SIG-M5 treated with dmso at 0.1 percent for 504 hours (cell line): ENCODE measurements around the gene CNDP1.
A peak's percentile ranks its signal among the peaks of the same experiment; 100 is the strongest.

ENCODE experiments used
- DNase-seq: peaks from one replicate; lab custom pipeline; 2025; ENCODE audit not compliant: unreplicated experiment; lab: John Stamatoyannopoulos, UW

CNDP1 gene

DNA sequence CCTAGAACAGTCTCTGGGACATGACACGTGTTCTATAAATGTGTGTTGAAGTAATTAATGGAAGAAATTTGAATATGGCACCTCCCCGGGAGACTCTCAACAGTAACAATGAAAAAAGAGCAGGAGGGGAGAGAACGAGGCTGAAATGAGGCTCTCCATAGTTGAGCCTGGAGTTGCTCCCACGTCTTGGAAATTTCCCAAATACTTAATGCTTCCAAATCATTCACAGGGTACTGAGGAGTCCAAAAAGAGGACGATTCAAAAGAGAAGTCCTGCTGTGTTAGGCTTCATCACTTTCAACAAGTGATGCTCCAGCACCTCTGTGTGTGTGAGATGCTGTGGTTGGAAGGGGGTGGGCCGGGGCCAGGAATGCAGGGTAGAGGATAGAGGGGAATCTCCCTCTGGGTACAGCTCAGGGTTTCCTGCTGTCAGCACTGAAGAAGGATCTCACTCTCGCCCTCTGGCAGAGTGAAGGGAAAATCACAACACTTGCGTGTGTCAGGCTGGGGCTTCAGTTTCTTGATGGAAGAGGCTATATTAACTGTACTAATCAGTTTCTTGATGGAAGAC is 45.3 kb downstream of the CNDP1 start:
- DNase-seq = no peak

DNA sequence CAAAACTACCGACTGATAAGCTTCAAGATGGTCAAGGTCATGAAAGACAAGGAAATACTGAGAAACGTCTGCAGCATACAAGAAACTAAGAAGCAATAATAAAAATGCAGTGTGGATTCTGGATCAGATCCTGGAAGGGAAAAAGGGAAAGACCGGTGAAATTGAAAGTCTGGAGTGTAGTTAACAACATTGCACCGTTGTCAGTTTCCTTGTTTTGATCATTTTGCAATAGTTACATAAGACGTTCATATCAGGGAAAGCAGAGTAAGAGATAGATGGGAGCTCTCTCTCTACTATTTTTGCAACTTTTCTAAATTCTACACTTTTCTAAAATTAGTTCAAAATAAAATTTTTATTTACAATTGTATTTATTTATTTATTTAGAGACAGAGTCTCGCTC is 48.3 kb downstream of the CNDP1 start:
- DNase-seq = peak; percentile 33

DNA sequence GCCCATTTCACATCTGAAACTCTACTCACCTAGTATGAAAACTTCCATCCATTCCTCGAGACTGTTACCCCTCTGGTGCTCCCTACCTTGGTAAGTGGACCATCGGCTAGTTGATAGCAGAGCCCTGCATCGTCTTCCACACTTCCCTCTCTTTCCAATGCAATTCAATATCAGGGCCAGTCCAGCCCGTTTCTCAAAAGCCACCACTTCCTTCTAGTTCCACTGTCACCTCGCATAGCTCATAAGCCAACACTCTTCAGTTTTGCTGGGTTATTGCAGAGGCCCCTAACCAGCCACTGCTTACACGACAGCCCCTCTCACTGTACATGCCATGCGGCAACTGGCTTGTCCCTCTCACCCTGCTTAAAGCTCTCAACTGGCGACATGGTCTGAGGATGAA is 53.1 kb downstream of the CNDP1 start:
- no peak for DNase-seq

DNA sequence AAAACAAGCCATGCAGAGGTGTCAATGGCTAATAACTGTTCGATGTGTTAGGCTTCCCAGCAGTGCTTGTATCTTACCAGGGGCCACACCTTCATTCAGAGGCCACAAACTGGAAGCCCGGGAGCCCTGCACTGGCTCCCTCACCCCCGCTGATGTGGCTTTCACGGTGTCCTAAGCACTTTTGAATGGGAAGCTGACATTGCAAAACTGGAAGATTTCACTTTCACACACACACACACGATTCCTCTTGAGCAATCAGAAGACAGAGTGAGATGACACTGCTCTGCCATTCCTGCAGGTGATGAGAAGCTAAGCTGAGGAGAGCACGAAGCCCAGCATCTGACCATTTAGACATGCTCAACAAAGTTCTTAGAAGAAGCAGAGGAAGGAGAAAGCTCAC is 54.7 kb downstream of the CNDP1 start:
- peak; percentile 80 for DNase-seq

DNA sequence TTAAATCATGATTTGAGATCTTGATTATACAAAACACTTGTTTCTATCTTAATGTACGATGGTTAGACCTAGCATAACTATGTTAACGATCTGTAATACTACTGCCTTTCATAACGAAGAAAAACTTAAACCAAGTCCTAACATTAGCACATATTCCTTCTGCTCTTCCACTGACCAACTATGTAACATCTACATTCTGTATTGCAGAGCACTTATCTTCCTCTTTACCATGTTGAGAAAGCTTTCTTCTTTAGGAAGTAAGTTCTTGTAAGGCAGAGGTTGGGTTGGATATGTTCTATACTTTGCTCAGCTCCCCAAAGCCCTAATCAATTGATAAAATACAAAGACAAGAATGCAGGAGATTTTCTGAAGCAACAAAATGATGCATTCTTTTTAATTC is 55.5 kb downstream of the CNDP1 start:
- peak; percentile 74 for DNase-seq

DNA sequence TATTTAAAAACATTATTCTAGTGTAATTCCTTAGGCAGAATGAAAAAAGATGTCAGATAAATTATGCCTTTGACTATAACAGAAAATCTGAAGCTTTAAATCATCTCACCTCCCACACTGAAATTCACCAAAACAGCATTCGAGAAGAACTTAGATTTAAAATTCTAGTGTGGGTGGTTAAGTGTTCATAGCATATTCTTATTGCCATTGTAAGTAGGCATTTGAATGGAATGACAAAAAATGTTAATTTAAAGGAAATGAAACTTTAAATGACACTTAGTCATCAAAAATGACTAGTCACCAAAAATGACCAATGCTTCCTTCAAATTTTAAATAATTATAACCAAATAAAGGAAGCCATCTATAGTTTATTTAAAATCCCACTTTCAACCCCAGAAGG is 56.4 kb downstream of the CNDP1 start:
- no peak for DNase-seq

DNA sequence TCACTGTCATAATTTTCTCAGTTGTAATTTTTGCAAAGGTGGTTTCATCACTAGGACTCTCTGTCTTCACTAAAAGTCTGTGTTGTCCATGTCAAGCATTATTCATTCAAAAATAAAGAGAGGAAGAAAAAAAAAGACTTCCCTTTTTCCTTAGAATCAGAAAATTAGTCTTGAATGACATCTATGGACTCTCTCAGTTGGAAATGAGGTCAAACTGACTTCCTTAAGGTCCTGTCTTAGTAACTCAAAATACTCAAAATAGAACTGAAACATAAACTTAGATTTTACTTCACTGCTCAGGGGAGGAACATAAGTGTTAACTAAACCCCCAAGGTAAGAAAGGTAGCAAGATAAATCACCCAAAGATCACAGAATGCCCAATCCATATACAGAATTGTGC is 61.1 kb downstream of the CNDP1 start:
- DNase-seq = peak; percentile 45

DNA sequence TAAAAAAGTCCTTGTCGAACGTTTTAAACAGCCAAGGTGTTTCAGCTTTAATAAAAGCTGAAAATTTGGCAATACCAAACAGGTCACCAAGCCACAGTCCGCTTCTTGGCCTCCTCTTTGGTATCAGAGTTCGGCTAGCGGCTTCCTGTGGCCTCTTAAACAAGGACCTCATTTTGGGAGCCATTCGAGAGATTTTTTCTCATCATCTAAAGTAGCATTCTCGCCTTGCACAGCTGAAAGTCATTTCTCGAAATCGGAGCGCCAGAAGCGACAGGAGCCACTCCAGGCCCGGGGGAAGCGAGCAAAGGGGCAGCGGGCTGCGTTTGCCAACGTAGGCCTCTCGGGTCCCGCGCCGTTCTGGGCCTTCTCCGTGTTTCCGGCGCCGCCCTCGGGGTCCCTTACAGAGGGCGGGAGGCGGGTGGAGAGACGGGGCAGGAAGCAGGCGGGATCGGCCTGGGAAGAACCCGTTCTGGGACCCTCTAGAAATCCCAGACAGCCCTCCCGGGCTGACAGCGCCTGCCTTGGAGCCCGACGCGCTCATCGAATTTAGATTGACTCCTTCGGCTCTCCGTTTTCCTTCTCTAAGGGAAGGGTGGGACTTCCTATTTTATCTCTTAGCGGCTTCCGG is 62.8 kb downstream of the CNDP1 start:
- DNase-seq = peak; percentile 75

DNA sequence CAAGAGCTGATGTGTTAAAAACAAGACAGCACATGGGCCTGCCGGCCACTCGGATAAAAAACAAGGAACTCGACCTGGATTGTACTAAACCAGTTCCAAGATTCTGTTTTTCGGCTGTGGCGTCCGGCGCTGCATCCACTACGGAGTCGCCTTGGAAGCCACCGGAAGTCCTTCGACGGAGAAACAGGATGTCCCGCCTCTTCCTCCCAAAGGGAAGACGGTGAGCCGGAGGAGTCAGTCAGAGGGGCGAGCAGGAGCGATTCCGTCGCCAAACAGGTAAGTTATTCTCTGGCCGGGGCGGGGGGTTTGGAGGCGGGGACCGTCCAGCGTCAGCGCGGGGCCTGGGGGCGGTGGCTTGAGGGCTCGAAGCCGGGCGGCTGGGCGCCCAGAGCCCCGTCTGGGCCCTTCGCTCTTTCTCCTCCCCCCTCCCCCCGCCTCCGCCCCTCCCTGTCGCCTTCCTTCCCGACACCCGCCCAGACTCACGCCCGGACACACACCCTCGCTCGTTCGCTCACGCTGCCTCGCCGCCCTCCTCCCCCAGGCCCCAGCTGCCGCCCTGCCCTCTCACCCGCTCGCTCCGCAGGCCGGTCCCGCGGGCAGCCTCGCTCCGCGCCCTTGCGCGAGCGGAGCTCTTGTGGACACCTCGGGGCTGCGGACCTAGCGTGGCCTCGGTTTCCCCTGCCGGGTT is 63.5 kb downstream of the CNDP1 start, which contains the start of gene ZNF407:
ZNF407 (plus strand) TSS at position 209 of the 688 bp plus-strand sequence. CDS start 33,150 bp downstream, outside the sequence.
- peak; percentile 85 for DNase-seq

DNA sequence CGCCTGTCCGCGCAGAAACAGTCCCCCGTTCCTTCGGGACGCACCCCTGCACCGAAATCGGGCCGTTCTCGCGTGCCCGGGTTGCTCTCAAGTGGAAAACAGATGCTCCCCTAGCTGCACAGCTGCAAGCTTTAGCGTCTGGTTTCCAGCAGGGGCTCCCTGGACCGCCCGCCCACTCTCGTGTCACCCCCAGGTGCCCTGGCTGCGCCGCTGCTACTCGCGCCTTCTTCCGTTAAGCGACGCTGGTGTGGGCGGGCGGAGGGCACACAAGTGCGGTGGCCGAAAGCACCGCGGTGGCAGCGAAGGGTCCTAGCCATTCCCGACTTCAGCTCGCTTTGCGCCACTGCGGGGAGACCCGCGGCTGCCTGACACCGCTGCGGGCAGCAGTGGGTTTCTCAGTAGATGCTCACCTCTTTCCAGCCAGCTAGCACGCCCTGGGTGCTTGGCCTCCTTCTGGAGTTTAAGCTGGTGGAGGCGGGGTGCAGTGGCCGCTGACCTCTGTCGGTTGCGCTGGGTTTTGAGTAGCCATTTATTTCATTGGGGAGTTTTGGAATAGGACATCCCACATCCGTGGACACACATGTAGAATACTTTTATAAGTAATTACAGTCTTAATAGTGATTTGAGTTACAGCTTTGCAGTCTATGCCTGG is 64.2 kb downstream of the CNDP1 start:
- DNase-seq = peak; percentile 29

DNA sequence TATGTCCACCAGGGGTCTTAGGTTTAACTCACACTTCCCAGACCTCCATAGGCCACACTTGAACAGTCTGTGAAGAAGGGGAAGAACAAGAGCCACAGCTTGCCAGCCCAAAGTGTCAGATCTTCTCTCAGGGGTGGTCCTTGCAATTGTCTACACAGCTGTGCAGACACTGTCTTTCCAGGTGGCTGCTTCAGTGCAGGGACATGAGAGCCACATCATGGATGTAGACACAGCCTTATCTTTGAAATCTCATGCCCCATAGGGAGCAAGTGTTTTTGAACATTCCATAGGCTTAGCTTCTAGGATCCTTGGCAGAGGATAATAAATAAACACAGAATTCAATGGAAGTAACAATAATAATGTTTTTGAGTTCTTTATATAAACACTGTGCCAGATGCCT is 70.1 kb downstream of the CNDP1 start:
- DNase-seq = no peak

DNA sequence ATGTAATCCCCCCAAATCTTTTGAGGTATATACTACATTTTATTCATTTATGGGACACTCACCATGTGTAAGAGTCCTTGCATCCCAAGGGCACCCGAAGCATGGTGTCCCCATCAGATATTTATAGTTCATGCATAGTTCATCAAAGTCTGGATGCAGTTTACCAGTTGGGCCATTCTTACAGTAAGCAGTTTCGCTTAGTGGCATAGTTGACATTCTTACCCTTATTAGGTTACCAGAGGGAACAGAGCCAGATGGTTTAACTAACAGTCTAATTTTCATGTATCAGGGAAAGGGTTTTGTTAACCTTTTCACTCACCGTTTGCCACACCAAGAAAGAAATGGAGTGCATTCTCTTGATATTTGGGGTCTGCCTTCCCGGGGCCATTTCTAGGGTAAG is 70.5 kb downstream of the CNDP1 start:
- DNase-seq = no peak

DNA sequence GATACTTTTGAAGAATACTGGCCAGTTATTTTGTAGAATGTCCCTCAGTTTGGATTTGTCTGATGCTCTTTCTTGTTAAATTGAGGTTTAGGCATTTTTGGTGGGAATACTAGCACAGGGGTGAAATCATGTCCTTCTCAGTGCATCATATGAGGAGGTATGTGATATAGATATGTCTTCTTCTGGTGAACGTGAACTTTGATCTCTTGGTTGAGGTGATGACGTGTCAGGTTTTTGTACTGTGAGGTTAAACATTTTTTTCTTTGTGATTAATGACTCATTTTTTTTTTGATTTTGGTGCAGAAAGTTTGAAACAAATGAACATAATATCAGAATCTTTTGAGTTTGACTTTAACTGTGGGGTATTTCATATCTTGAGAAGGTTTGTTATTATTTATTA is 74.4 kb downstream of the CNDP1 start:
- DNase-seq = no peak

DNA sequence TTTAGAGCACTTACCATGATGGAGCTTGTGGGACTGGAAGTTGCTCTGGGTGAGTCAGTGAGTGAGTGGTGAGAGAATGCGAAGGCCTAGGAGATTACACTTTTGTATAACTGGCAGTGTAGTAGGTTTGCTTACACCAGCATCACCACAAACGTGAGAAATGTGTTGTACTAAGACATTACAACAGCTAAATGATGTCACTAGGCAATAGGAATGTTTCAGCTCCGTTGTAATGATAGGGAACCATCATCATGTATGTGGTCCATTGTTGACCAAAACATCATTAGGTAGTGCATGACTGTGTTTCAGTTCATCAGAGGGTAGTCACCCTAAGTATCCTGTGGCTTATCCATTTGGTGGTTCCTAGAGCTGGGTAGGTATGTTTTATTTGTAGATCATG is 75.2 kb downstream of the CNDP1 start:
- no peak for DNase-seq

DNA sequence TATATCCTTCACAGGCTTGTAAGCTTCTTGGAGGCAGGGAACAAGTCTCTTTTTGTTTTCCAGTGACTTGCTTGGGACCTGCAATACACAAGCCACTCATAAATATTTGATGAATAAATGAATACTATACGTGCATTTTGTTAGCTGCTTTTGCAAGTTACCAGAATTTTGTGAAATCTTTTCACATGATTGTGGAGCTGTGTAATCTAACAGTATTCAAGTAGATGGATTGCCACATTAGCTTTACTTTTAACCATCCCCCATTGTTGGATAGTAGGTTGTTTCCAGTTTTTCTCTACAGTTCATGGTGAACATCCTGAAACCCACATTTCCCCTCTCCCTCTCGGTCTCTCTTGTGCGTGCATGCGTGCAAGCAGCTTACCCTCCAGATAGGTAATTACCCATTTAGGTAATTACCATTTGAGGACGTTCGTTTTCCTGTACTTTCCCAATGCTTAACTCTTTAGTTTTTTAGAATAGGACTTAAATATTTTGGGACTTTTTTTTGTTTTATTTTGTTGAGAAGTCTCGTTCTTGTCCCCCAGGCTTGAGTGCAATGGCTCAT is 75.8 kb downstream of the CNDP1 start:
- DNase-seq = no peak

DNA sequence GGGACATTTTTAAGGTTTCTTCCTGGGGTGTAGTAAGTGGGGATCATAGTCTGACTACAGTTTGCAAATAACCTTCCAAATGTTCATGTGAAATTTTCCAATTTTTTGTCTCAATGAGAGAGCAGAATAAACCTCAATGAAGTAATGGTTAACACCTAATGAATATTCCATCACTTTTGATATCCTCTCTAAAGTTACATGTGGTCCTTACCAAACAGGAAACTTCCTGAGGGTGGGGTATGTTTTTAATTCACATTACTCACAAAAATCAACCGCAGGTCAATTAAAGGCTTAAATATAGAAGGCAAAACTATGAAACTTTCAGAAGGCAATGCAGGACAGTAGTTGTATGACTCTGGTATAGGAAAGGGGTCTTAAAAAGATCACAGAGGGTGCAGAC is 76.6 kb downstream of the CNDP1 start:
- no peak for DNase-seq

DNA sequence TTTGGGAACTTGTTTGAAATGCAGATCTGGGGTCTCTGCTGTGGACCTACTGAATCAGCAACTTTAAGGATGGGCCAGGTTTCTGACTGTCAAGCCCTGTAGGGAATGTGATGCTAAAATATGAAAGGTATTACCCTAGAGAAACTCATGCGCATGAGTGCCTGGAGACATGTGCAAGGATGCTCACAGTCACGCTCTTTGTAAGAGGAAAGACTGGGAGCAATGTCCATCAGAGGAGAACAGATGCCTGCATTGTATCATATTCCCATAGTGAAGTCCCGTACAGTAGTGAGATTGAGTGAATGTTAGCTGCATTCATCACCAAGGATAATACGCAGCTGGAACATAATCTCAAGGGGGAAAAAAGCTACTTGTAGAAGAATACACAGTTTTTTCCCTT is 77.5 kb downstream of the CNDP1 start:
- no peak for DNase-seq

DNA sequence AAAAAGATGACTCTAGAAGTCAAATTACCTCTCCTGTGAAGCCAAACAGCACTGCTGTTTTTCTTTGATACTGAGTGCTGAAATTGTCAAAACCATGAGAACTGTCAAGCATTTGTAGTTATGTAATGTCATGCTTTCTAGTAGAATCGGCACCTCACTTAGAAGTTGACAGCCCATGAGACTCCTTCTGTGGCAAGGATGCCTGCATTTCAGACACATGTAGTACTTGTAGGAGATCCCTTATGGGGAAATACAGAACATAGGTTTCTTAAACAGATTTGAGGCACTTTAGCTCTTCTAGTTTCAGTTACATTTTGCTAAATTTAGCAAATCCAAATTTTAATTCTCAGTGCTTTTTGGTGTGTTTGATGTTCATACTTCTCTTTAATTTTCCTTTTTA is 79.1 kb downstream of the CNDP1 start:
- DNase-seq = peak; percentile 32

DNA sequence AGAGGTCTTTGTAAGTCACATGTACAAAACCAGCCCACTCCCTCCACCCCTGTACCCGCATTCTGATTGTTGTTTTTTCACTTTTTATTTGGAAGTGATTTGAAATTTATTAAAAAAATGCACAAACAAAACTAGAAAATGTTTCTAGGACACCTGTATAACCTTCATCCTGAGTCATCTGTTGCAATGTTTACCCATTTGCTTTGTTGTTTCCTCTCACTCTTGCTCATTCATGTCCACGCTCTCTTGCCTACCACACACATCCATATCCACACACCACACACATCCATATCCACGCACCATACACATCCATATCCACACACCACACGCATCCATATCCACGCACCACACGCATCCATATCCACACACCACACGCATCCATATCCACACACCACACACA is 82.2 kb downstream of the CNDP1 start:
- DNase-seq = no peak

DNA sequence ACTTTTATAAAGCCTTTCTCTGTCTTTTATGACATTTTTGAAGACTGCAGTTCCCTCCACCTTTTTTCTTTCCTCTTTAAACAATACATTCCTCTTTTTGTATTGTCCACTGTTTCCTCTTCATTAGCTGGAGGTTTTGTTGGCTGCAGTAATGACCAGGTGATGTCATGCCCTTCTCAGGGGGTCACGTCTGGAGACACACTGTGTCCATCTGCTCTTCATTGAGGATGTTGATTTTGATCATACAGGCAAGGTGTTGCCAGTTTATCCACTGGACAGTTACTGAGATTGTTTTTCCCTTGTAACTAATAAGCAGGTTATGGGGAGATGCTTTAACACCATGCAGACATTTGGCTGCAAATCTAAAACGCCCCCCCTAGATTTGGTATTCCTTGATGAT is 83.2 kb downstream of the CNDP1 start:
- DNase-seq = no peak

DNA sequence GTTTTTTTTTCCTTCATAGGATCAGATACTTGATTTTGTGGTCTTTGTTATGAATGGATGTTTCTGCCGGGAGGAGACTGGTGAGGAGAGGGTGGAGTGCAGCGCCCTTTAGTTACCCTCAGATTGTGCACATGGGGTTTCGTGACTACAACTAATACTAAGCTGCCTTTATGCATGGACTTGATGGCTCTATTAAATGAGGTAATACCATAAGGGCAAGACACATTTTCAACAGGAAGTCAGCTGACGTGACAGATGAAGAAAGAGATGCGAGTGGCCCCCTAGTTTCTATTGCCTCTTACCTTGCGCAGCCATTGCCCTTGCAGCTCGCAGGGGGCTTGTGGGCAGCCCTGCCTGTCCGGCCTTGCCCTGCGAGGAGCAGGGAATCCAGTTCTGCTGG is 87.8 kb downstream of the CNDP1 start:
- no peak for DNase-seq
